DND-41 (cell line): ENCODE measurements around the gene DOCK4.

Experiments
- ATAC-seq: fragments of 200-7000 bp; cut with Tn5 transposase; 3 replicates; pipeline ENCODE4 v1.9.1; 2021; ENCODE audit warnings: low read depth; ENCODE audit not compliant: insufficient read depth
- DNase-seq: peaks from one replicate; pipeline ENCODE4 v3.0.0-alpha.2; 2020
- H2AFZ ChIP-seq: 2 replicates; pipeline ENCODE4 v1.6.0; 2012; ENCODE audit warnings: low read depth, low read length
- H3K27ac ChIP-seq: 2 replicates; pipeline ENCODE4 v1.5.1; 2012; ENCODE audit warnings: low read length, inconsistent platforms
- H3K27me3 ChIP-seq: fragments of 200-600 bp; sonication (generic); 2 replicates; pipeline ENCODE4 v1.6.0; 2012; ENCODE audit warnings: low read length, mild to moderate bottlenecking, inconsistent platforms; ENCODE audit not compliant: insufficient read depth, poor library complexity
- H3K36me3 ChIP-seq: 2 replicates; pipeline ENCODE4 v1.5.1; 2012; ENCODE audit warnings: low read length, inconsistent platforms; ENCODE audit not compliant: insufficient read depth
- H3K4me1 ChIP-seq: 2 replicates; pipeline ENCODE4 v1.5.1; 2012; ENCODE audit warnings: mild to moderate bottlenecking, low read length; ENCODE audit not compliant: insufficient read depth
- H3K4me2 ChIP-seq: 2 replicates; pipeline ENCODE4 v1.6.0; 2012; ENCODE audit warnings: mild to moderate bottlenecking, moderate library complexity, low read length, inconsistent platforms; ENCODE audit not compliant: insufficient read depth
- H3K4me3 ChIP-seq, 2 experiments: fragments of 200-600 bp in 1 of 2; shearing (Covaris generic) in 1 of 2; 2 replicates each; pipeline ENCODE4 v1.5.1; 2012 to 2016; ENCODE audit warnings: inconsistent platforms in 2 of 2, low read length in 2 of 2, mild to moderate bottlenecking in 2 of 2, low read depth in 1 of 2, moderate library complexity in 1 of 2
- H3K79me2 ChIP-seq: 2 replicates; pipeline ENCODE4 v1.6.0; 2012; ENCODE audit warnings: low read length, inconsistent platforms; ENCODE audit not compliant: insufficient read depth
- H3K9ac ChIP-seq: 2 replicates; pipeline ENCODE4 v1.6.0; 2012; ENCODE audit warnings: low read depth, mild to moderate bottlenecking, inconsistent platforms, low read length, moderate library complexity
- H3K9me3 ChIP-seq: 2 replicates; pipeline ENCODE4 v1.5.1; 2012; ENCODE audit warnings: low read length, moderate library complexity, mild to moderate bottlenecking, inconsistent platforms; ENCODE audit not compliant: insufficient read depth, severe bottlenecking
- H4K20me1 ChIP-seq: 2 replicates; pipeline ENCODE4 v1.6.0; 2012; ENCODE audit warnings: low read length; ENCODE audit not compliant: insufficient read depth
- CTCF ChIP-seq: IDR thresholded peaks from 2 replicates; pipeline ENCODE4 v1.5.1; 2012; ENCODE audit warnings: borderline replicate concordance, low read length, moderate library complexity, mild to moderate bottlenecking; ENCODE audit not compliant: poor library complexity, severe bottlenecking; ENCODE audit errors: extremely low read depth
- EZH2 ChIP-seq: IDR thresholded peaks from 3 replicates; pipeline ENCODE4 v1.6.1; 2012; ENCODE audit warnings: borderline replicate concordance, low read depth, mild to moderate bottlenecking, moderate library complexity, low read length, inconsistent platforms; ENCODE audit not compliant: severe bottlenecking

DOCK4 gene

GRCh38 chr7:112067200-112067599 lies 139.0 kb downstream of the DOCK4 start:
- Histone ChIP-seq H4K20me1 (no peaks in the 10 kb centered on the region), H3K79me2 (no peaks in the 10 kb centered on the region), H3K4me3 (no peak overlapping the region), H3K36me3 (no peaks in the 10 kb centered on the region), H3K27ac (no peak overlapping the region), H2AFZ (no peak overlapping the region), H3K4me1 (no peaks in the 10 kb centered on the region), H3K9me3 (no peaks in the 10 kb centered on the region), H3K4me2 (no peak overlapping the region), H3K27me3 (no peaks in the 10 kb centered on the region), H3K9ac (no peak overlapping the region)
- no peak for DNase-seq
- TF ChIP-seq CTCF (no peak), EZH2 (no peak)
- ATAC-seq = no peak

- ATAC-seq = no peak
- no peak overlapping the region for H3K27ac ChIP-seq
- H3K4me3 ChIP-seq = no peak overlapping the region
- no peak for TF ChIP-seq CTCF
- no peak for TF ChIP-seq EZH2
- H3K27me3 ChIP-seq = no peaks in the 10 kb centered on the region
- DNase-seq = no peak
- H3K79me2 ChIP-seq = no peaks in the 10 kb centered on the region
- H3K36me3 ChIP-seq = no peaks in the 10 kb centered on the region
- no peak overlapping the region for H3K9ac ChIP-seq
- H3K4me2 ChIP-seq = no peak overlapping the region
- H4K20me1 ChIP-seq = no peaks in the 10 kb centered on the region
- no peak overlapping the region for H2AFZ ChIP-seq
- H3K4me1 ChIP-seq = no peaks in the 10 kb centered on the region
- no peaks in the 10 kb centered on the region for H3K9me3 ChIP-seq
These were observed 140.4 kb downstream of the DOCK4 start for GRCh38 chr7:112065758-112066157.

GRCh38 chr7:112064627-112065385 lies 141.4 kb downstream of the DOCK4 start:
- no peak overlapping the region for H3K4me2 ChIP-seq
- no peaks in the 10 kb centered on the region for H3K36me3 ChIP-seq
- H3K9me3 ChIP-seq = no peaks in the 10 kb centered on the region
- no peaks in the 10 kb centered on the region for H3K4me1 ChIP-seq
- H3K79me2 ChIP-seq = no peaks in the 10 kb centered on the region
- ATAC-seq (no peak), DNase-seq (no peak)
- H4K20me1 ChIP-seq = no peaks in the 10 kb centered on the region
- no peak overlapping the region for H3K9ac ChIP-seq
- H3K27me3 ChIP-seq = no peaks in the 10 kb centered on the region
- no peak overlapping the region for H3K4me3 ChIP-seq
- no peak overlapping the region for H2AFZ ChIP-seq
- TF ChIP-seq CTCF = no peak
- TF ChIP-seq EZH2 = no peak
- H3K27ac ChIP-seq = no peak overlapping the region
